Measurements from ENCODE around the gene IRGQ. TPM values are rescaled to one million over a fixed set of nuclear protein-coding genes. Genes with fewer than 3 reads are reported as not detected.

The IRGQ gene
- total RNA-seq (10 to 100 TPM; 19.4 to 29.2 (median 24.7) TPM), polyA plus RNA-seq (9.4 TPM)
- long read RNA-seq, donor 1, full-length matches to known transcripts: 18 of 18 reads
- long read RNA-seq, donor 1, partial matches to known transcripts: 0 of 18 reads
- long read RNA-seq, donor 1, other reads (novel, unspliced or antisense): 0 of 18 reads
- long read RNA-seq, donor 2, full-length matches to known transcripts: 15 of 15 reads
- long read RNA-seq, donor 2, partial matches to known transcripts: 0 of 15 reads
- long read RNA-seq, donor 2, other reads (novel, unspliced or antisense): 0 of 15 reads
- long read RNA-seq, donor 3, full-length matches to known transcripts: 39 of 41 reads
- long read RNA-seq, donor 3, partial matches to known transcripts: 0 of 41 reads
- long read RNA-seq, donor 3, other reads (novel, unspliced or antisense): 2 of 41 reads
- long read RNA-seq, donor 4, full-length matches to known transcripts: 15 of 16 reads
- long read RNA-seq, donor 4, partial matches to known transcripts: 0 of 16 reads
- long read RNA-seq, donor 4, other reads (novel, unspliced or antisense): 1 of 16 reads

GRCh38 chr19:43595999-43596841, at the start of gene IRGQ, which contains the start of gene ZNF576:
TSS of gene IRGQ (minus strand) at chr19:43596134. CDS start at chr19:43595338, 796 bp downstream.
TSS of gene ZNF576 (plus strand) at chr19:43596595. CDS start at chr19:43597109, 514 bp downstream.
- Histone ChIP-seq H3K27ac (ENCODE audit: low read length) (peak within 1 kb of the TSS; percentile 100), H3K4me3 (ENCODE audit: low read length) (peak within 1 kb of the TSS; percentile 82), H3K4me1 (ENCODE audit: control insufficient read depth, insufficient read depth, low read length) (peaks cover 6% of the 10 kb centered on the region), H3K27me3 (ENCODE audit: control insufficient read depth, insufficient read depth) (no peaks in the 10 kb centered on the region), H3K9me3 (ENCODE audit: control insufficient read depth, low read length) (no peaks in the 10 kb centered on the region)
- DNase-seq: peak; percentile 100
- WGBS: under 1% methylated on average over 60 of the region's 60 CpGs
- intact Hi-C loops (cut with DNase I): loop anchor here in 1 of 4 donors (2.0 kb wide), 1 partner anchor 21 kb away; the partner anchor contains the start of genes PINLYP and XRCC1
- ATAC-seq: peak; percentile 93 to 95

- WGBS: 84% methylated on average over 13 of the region's 13 CpGs
- ATAC-seq (no peak), DNase-seq (no peak)
- no peaks in the 10 kb centered on the region for H3K9me3 ChIP-seq (ENCODE audit: control insufficient read depth, low read length)
- H3K4me3 ChIP-seq (ENCODE audit: low read length): no peak overlapping the region
- H3K4me1 ChIP-seq (ENCODE audit: control insufficient read depth, insufficient read depth, low read length): peaks cover 5% of the 10 kb centered on the region
- H3K27ac ChIP-seq (ENCODE audit: low read length): no peak overlapping the region
- intact Hi-C loops (cut with DNase I): no loop called here
- no peaks in the 10 kb centered on the region for H3K27me3 ChIP-seq (ENCODE audit: control insufficient read depth, insufficient read depth)
Measured at GRCh38 chr19:43644181-43644580, 48.2 kb upstream of the IRGQ start.

- H3K27ac ChIP-seq (ENCODE audit: low read length): no peak overlapping the region
- no peak overlapping the region for H3K4me3 ChIP-seq (ENCODE audit: low read length)
- ATAC-seq (no peak), DNase-seq (no peak)
- intact Hi-C loops (cut with DNase I): no loop called here
- whole genome bisulfite sequencing: 59% methylated on average over 3 of the region's 3 CpGs
- H3K27me3 ChIP-seq (ENCODE audit: control insufficient read depth, insufficient read depth): no peaks in the 10 kb centered on the region
- no peaks in the 10 kb centered on the region for H3K9me3 ChIP-seq (ENCODE audit: control insufficient read depth, low read length)
- H3K4me1 ChIP-seq (ENCODE audit: control insufficient read depth, insufficient read depth, low read length): peaks cover 5% of the 10 kb centered on the region
Measured at GRCh38 chr19:43643326-43643725, 47.4 kb upstream of the IRGQ start.

- intact Hi-C loops (cut with DNase I): no loop called here
- H3K4me3 ChIP-seq (ENCODE audit: low read length): no peak overlapping the region
- H3K27me3 ChIP-seq (ENCODE audit: control insufficient read depth, insufficient read depth): no peaks in the 10 kb centered on the region
- DNase-seq (no peak), ATAC-seq (no peak)
- 78% methylated on average over 4 of the region's 4 CpGs for WGBS
- no peaks in the 10 kb centered on the region for H3K9me3 ChIP-seq (ENCODE audit: control insufficient read depth, low read length)
- H3K27ac ChIP-seq (ENCODE audit: low read length): no peak overlapping the region
- H3K4me1 ChIP-seq (ENCODE audit: control insufficient read depth, insufficient read depth, low read length): peaks cover 5% of the 10 kb centered on the region
Measured at GRCh38 chr19:43642531-43642930, 46.6 kb upstream of the IRGQ start.

- 62% methylated on average over 2 of the region's 2 CpGs for WGBS
- no peaks in the 10 kb centered on the region for H3K9me3 ChIP-seq (ENCODE audit: control insufficient read depth, low read length)
- H3K4me1 ChIP-seq (ENCODE audit: control insufficient read depth, insufficient read depth, low read length): peaks cover 5% of the 10 kb centered on the region
- H3K27me3 ChIP-seq (ENCODE audit: control insufficient read depth, insufficient read depth): no peaks in the 10 kb centered on the region
- no peak overlapping the region for H3K4me3 ChIP-seq (ENCODE audit: low read length)
- no peak for ATAC-seq
- intact Hi-C loops (cut with DNase I): no loop called here
- DNase-seq: no peak
- no peak overlapping the region for H3K27ac ChIP-seq (ENCODE audit: low read length)
Measured at GRCh38 chr19:43641333-43641732, 45.4 kb upstream of the IRGQ start.

GRCh38 chr19:43640424-43640757, 44.5 kb upstream of the IRGQ start:
- Histone ChIP-seq H3K27ac (ENCODE audit: low read length) (no peak overlapping the region), H3K9me3 (ENCODE audit: control insufficient read depth, low read length) (no peaks in the 10 kb centered on the region), H3K4me1 (ENCODE audit: control insufficient read depth, insufficient read depth, low read length) (peaks cover 5% of the 10 kb centered on the region), H3K4me3 (ENCODE audit: low read length) (peak overlapping the region; percentile 80), H3K27me3 (ENCODE audit: control insufficient read depth, insufficient read depth) (no peaks in the 10 kb centered on the region)
- intact Hi-C loops (cut with DNase I): no loop called here
- 8% methylated on average over 9 of the region's 9 CpGs for WGBS
- DNase-seq (no peak), ATAC-seq (no peak)

GRCh38 chr19:43639519-43640423, 43.8 kb upstream of the IRGQ start, which contains the start of gene CADM4:
TSS of gene CADM4 (minus strand) at chr19:43639850. CDS start at chr19:43639790, 60 bp downstream.
- intact Hi-C loops (cut with DNase I): no loop called here
- H3K4me1 ChIP-seq (ENCODE audit: control insufficient read depth, insufficient read depth, low read length): peaks cover 5% of the 10 kb centered on the region
- peak; percentile 23 to 72 (median 68) for DNase-seq
- peak; percentile 57 to 58 for ATAC-seq
- no peak within 1 kb of the TSS for H3K27ac ChIP-seq (ENCODE audit: low read length)
- WGBS: 2% methylated on average over 108 of the region's 110 CpGs
- H3K27me3 ChIP-seq (ENCODE audit: control insufficient read depth, insufficient read depth): no peaks in the 10 kb centered on the region
- peak within 1 kb of the TSS; percentile 80 for H3K4me3 ChIP-seq (ENCODE audit: low read length)
- H3K9me3 ChIP-seq (ENCODE audit: control insufficient read depth, low read length): no peaks in the 10 kb centered on the region

GRCh38 chr19:43638995-43639518, 43.1 kb upstream of the IRGQ start:
- Histone ChIP-seq H3K4me3 (ENCODE audit: low read length) (peak overlapping the region; percentile 80), H3K4me1 (ENCODE audit: control insufficient read depth, insufficient read depth, low read length) (peaks cover 5% of the 10 kb centered on the region), H3K27me3 (ENCODE audit: control insufficient read depth, insufficient read depth) (no peaks in the 10 kb centered on the region), H3K9me3 (ENCODE audit: control insufficient read depth, low read length) (no peaks in the 10 kb centered on the region), H3K27ac (ENCODE audit: low read length) (no peak overlapping the region)
- intact Hi-C loops (cut with DNase I): no loop called here
- ATAC-seq (peak in 1 of 2 donors; percentile 7), DNase-seq (no peak)
- WGBS: 7% methylated on average over 18 of the region's 18 CpGs

- WGBS: 75% methylated on average over 13 of the region's 13 CpGs
- Histone ChIP-seq H3K27ac (ENCODE audit: low read length) (no peak overlapping the region), H3K4me3 (ENCODE audit: low read length) (no peak overlapping the region), H3K9me3 (ENCODE audit: control insufficient read depth, low read length) (no peaks in the 10 kb centered on the region), H3K4me1 (ENCODE audit: control insufficient read depth, insufficient read depth, low read length) (peaks cover 5% of the 10 kb centered on the region), H3K27me3 (ENCODE audit: control insufficient read depth, insufficient read depth) (no peaks in the 10 kb centered on the region)
- DNase-seq: no peak
- ATAC-seq: no peak
- intact Hi-C loops (cut with DNase I): no loop called here
Measured at GRCh38 chr19:43638214-43638994, 42.5 kb upstream of the IRGQ start.
